ENCODE measurements around the gene NDFIP2. TPM values are rescaled to one million over a fixed set of nuclear protein-coding genes. Genes with fewer than 3 reads are reported as not detected.

The NDFIP2 gene
- total and polyA plus RNA-seq, 2 donors (not counting 3 experiments of a cell fraction or from before 2014, with no cell fraction given): 7.9 to 18.5 TPM

GRCh38 chr13:79432086-79432485 lies 48.9 kb upstream of the NDFIP2 start:
- ChIA-PET POLR2A (interaction anchor here (1.1 kb wide), 1 partner anchor 105 kb away, joined by 3 read pairs; no protein-coding TSS in a partner anchor), CTCF (interaction anchor here (0.6 to 6.2 kb wide), 4 partner anchors 8 to 111 kb away, joined by 3 to 54 read pairs (median 22); no protein-coding TSS in a partner anchor)
- dilution Hi-C loops (cut with MboI; ENCODE audit: extremely low pct_ligation_motif_present, low sequenced_read_pairs): no loop called here
- H4K20me1 ChIP-seq (replicated peaks; ENCODE audit: control insufficient read depth, extremely low read depth, insufficient read depth, low read length): no peaks in the 10 kb centered on the region
- no peaks in the 10 kb centered on the region for H3K36me3 ChIP-seq (ENCODE audit: control insufficient read depth in 2 of 2, extremely low read depth in 1 of 2, insufficient read depth in 2 of 2, low read length in 2 of 2)
- no peak overlapping the region for H3K27ac ChIP-seq (ENCODE audit: insufficient read depth, low read depth, low read length)
- no peak overlapping the region for H3K4me3 ChIP-seq (replicated peaks in 1 of 3; ENCODE audit: insufficient read depth in 1 of 3, low read depth in 1 of 3, low read length in 3 of 3)
- H3K9ac ChIP-seq (replicated peaks; ENCODE audit: extremely low read depth, insufficient read depth, low read length): no peak overlapping the region
- H3K79me2 ChIP-seq (ENCODE audit: control insufficient read depth, insufficient read depth, low read length): no peaks in the 10 kb centered on the region
- H2AFZ ChIP-seq (ENCODE audit: low read depth, low read length): no peak overlapping the region
- no peaks in the 10 kb centered on the region for H3K27me3 ChIP-seq (ENCODE audit: control insufficient read depth in 2 of 2, insufficient read depth in 2 of 2, low read length in 2 of 2)
- DNase-seq (ENCODE audit: low read depth, low spot score) (no peak), FAIRE-seq (no peak)
- H3K4me1 ChIP-seq (ENCODE audit: control insufficient read depth, extremely low read depth, insufficient read depth, low read length): no peaks in the 10 kb centered on the region
- no peak for TF ChIP-seq GATA2 (IDR thresholded peaks at IDR 0.05; ENCODE audit: insufficient read depth, insufficient read length, low read depth, low read length)
- TF ChIP-seq CTCF (IDR thresholded peaks at IDR 0.05; ENCODE audit: extremely low read depth in 1 of 2, insufficient read depth in 1 of 2, low read depth in 1 of 2, low read length in 2 of 2): no peak
- TF ChIP-seq POLR2A (IDR thresholded peaks at IDR 0.05; ENCODE audit: low read depth, low read length): no peak
- no TSS peak for BruUV-seq (replicated peaks)
- intact Hi-C loops (cut with micrococcal nuclease): no loop called here
- no peaks in the 10 kb centered on the region for H3K9me3 ChIP-seq (replicated peaks; ENCODE audit: control insufficient read depth, insufficient read depth, low read length)
- no peaks in the 10 kb centered on the region for H3K9me1 ChIP-seq (replicated peaks; ENCODE audit: control insufficient read depth, extremely low read depth, insufficient read depth, low read length)
- no peak overlapping the region for H3K4me2 ChIP-seq (ENCODE audit: insufficient read depth, low read length)

- H3K79me2 ChIP-seq (ENCODE audit: control insufficient read depth, insufficient read depth, low read length): no peaks in the 10 kb centered on the region
- no peaks in the 10 kb centered on the region for H4K20me1 ChIP-seq (replicated peaks; ENCODE audit: control insufficient read depth, extremely low read depth, insufficient read depth, low read length)
- TF ChIP-seq MYC (IDR thresholded peaks at IDR 0.05; ENCODE audit: low read depth, low read length): no peak
- DNase-seq (ENCODE audit: low read depth, low spot score): no peak
- H3K4me3 ChIP-seq (replicated peaks in 1 of 3; ENCODE audit: insufficient read depth in 1 of 3, low read depth in 1 of 3, low read length in 3 of 3): no peak overlapping the region
- no peak overlapping the region for H3K9ac ChIP-seq (replicated peaks; ENCODE audit: extremely low read depth, insufficient read depth, low read length)
- no TSS peak for BruUV-seq (replicated peaks)
- H3K27me3 ChIP-seq (ENCODE audit: control insufficient read depth in 2 of 2, insufficient read depth in 2 of 2, low read length in 2 of 2): no peaks in the 10 kb centered on the region
- CTCF ChIA-PET: interaction anchor here (1.4 to 6.2 kb wide), 3 partner anchors 9 to 110 kb away, joined by 3 to 54 read pairs (median 41); no protein-coding TSS in a partner anchor
- FAIRE-seq: no peak
- no peak overlapping the region for H2AFZ ChIP-seq (ENCODE audit: low read depth, low read length)
- H3K9me3 ChIP-seq (replicated peaks; ENCODE audit: control insufficient read depth, insufficient read depth, low read length): no peaks in the 10 kb centered on the region
- intact Hi-C loops (cut with micrococcal nuclease): no loop called here
- H3K27ac ChIP-seq (ENCODE audit: insufficient read depth, low read depth, low read length): no peak overlapping the region
- dilution Hi-C loops (cut with MboI; ENCODE audit: extremely low pct_ligation_motif_present, low sequenced_read_pairs): no loop called here
- no peaks in the 10 kb centered on the region for H3K4me1 ChIP-seq (ENCODE audit: control insufficient read depth, extremely low read depth, insufficient read depth, low read length)
- H3K9me1 ChIP-seq (replicated peaks; ENCODE audit: control insufficient read depth, extremely low read depth, insufficient read depth, low read length): no peaks in the 10 kb centered on the region
- no peaks in the 10 kb centered on the region for H3K36me3 ChIP-seq (ENCODE audit: control insufficient read depth in 2 of 2, extremely low read depth in 1 of 2, insufficient read depth in 2 of 2, low read length in 2 of 2)
- POLR2A ChIA-PET: no interaction called here
- no peak overlapping the region for H3K4me2 ChIP-seq (ENCODE audit: insufficient read depth, low read length)
Measured at GRCh38 chr13:79432992-79433391, 48.0 kb upstream of the NDFIP2 start.

Measured in endothelial cell of umbilical vein (primary cell).